Bone marrow (tissue), 2 donors: ENCODE measurements around the gene MAN2A1.

Experiments used
- DNase-seq, 2 donors: peaks; one replicate each; lab custom pipeline; 2025; lab: John Stamatoyannopoulos, UW

MAN2A1 gene

GRCh38 chr5:109689740-109690241 lies at the start of gene MAN2A1:
Gene MAN2A1, plus strand, starts transcription at chr5:109689927. Its CDS starts 491 bp downstream, at chr5:109690418.
- peak; percentile 48 to 85 for DNase-seq

GRCh38 chr5:109640976-109641375 lies 48.8 kb upstream of the MAN2A1 start:
- DNase-seq, result no peak

- no peak for DNase-seq
Measured at GRCh38 chr5:109643791-109644350, 45.9 kb upstream of the MAN2A1 start.

- no peak for DNase-seq
Measured at GRCh38 chr5:109644829-109645228, 44.9 kb upstream of the MAN2A1 start.

GRCh38 chr5:109645707-109646192 lies 44.0 kb upstream of the MAN2A1 start:
- no peak for DNase-seq

GRCh38 chr5:109649318-109649717 lies 40.4 kb upstream of the MAN2A1 start:
- DNase-seq, result no peak

- DNase-seq, result no peak
Measured at GRCh38 chr5:109650493-109650892, 39.2 kb upstream of the MAN2A1 start.

GRCh38 chr5:109652096-109652495 lies 37.6 kb upstream of the MAN2A1 start:
- DNase-seq, result no peak

- DNase-seq, result no peak
Measured at GRCh38 chr5:109653042-109653441, 36.7 kb upstream of the MAN2A1 start.

- DNase-seq, result no peak
Measured at GRCh38 chr5:109653561-109654239, 36.0 kb upstream of the MAN2A1 start.

- peak in 1 of 2 donors; percentile 5 for DNase-seq
Measured at GRCh38 chr5:109654455-109654854, 35.3 kb upstream of the MAN2A1 start.

- no peak for DNase-seq
Measured at GRCh38 chr5:109655841-109656240, 33.9 kb upstream of the MAN2A1 start.

GRCh38 chr5:109656829-109657228 lies 32.9 kb upstream of the MAN2A1 start:
- peak; percentile 19 to 90 for DNase-seq

- DNase-seq, result no peak
Measured at GRCh38 chr5:109659901-109660300, 29.8 kb upstream of the MAN2A1 start.

- no peak for DNase-seq
Measured at GRCh38 chr5:109660301-109660700, 29.4 kb upstream of the MAN2A1 start.

GRCh38 chr5:109668237-109668636 lies 21.5 kb upstream of the MAN2A1 start:
- no peak for DNase-seq

GRCh38 chr5:109668668-109669422 lies 20.9 kb upstream of the MAN2A1 start:
- DNase-seq, result no peak

- no peak for DNase-seq
Measured at GRCh38 chr5:109669991-109670706, 19.6 kb upstream of the MAN2A1 start.

- DNase-seq, result no peak
Measured at GRCh38 chr5:109671136-109671535, 18.6 kb upstream of the MAN2A1 start.

GRCh38 chr5:109674596-109674995 lies 15.1 kb upstream of the MAN2A1 start:
- no peak for DNase-seq

GRCh38 chr5:109676920-109677319 lies 12.8 kb upstream of the MAN2A1 start:
- DNase-seq, result no peak

GRCh38 chr5:109678447-109678846 lies 11.3 kb upstream of the MAN2A1 start:
- no peak for DNase-seq
